ENCODE data around the gene ARHGEF26. TPM values are rescaled to one million over a fixed set of nuclear protein-coding genes. Genes with fewer than 3 reads are reported as not detected.

The ARHGEF26 gene
- total RNA-seq, 2 donors from 2014 or later = 16.9 to 17.1 TPM

- WGBS, 2 donors = 98 to 100% methylated on average over 1 of the region's 1 CpG
- TF ChIP-seq CTCF (IDR thresholded peaks at IDR 0.05) (no peak), POLR2A (IDR thresholded peaks at IDR 0.05) (no peak)
- H3K27me3 ChIP-seq = no peaks in the 10 kb centered on the region
- ATAC-seq = no peak
- H3K36me3 ChIP-seq (replicated peaks in 1 of 2; ENCODE audit: insufficient read depth in 1 of 2, low read depth in 2 of 2) = no peaks in the 10 kb centered on the region
- intact Hi-C loops (cut with DNase I) = no loop called here
- no peaks in the 10 kb centered on the region for H3K9me3 ChIP-seq
- H3K4me3 ChIP-seq = no peak overlapping the region
- H3K27ac ChIP-seq = no peak overlapping the region
- H3K4me1 ChIP-seq = no peaks in the 10 kb centered on the region
- DNase-seq = no peak
These were observed 114.1 kb downstream of the ARHGEF26 start for GRCh38 chr3:154235330-154235729.

- 65 to 75% methylated on average over 3 of the region's 3 CpGs for WGBS, 2 donors
- no peak overlapping the region for H3K4me3 ChIP-seq
- no peak for DNase-seq
- no peak overlapping the region for H3K27ac ChIP-seq
- TF ChIP-seq CTCF (IDR thresholded peaks at IDR 0.05) (no peak), POLR2A (IDR thresholded peaks at IDR 0.05) (no peak)
- no peaks in the 10 kb centered on the region for H3K9me3 ChIP-seq
- H3K27me3 ChIP-seq = no peaks in the 10 kb centered on the region
- no peaks in the 10 kb centered on the region for H3K4me1 ChIP-seq
- no peak for ATAC-seq
- intact Hi-C loops (cut with DNase I) = no loop called here
- no peaks in the 10 kb centered on the region for H3K36me3 ChIP-seq (replicated peaks in 1 of 2; ENCODE audit: insufficient read depth in 1 of 2, low read depth in 2 of 2)
These were observed 115.1 kb downstream of the ARHGEF26 start for GRCh38 chr3:154236331-154236730.

- Histone ChIP-seq H3K36me3 (replicated peaks in 1 of 2; ENCODE audit: insufficient read depth in 1 of 2, low read depth in 2 of 2) (no peaks in the 10 kb centered on the region), H3K4me1 (no peaks in the 10 kb centered on the region), H3K27me3 (no peaks in the 10 kb centered on the region), H3K4me3 (no peak overlapping the region), H3K9me3 (no peaks in the 10 kb centered on the region), H3K27ac (no peak overlapping the region)
- no peak for TF ChIP-seq POLR2A (IDR thresholded peaks at IDR 0.05)
- TF ChIP-seq CTCF (IDR thresholded peaks at IDR 0.05) = no peak
- DNase-seq (no peak), ATAC-seq (no peak)
- 83 to 85% methylated on average over 6 of the region's 6 CpGs for WGBS, 2 donors
- intact Hi-C loops (cut with DNase I) = no loop called here
These were observed 119.0 kb downstream of the ARHGEF26 start for GRCh38 chr3:154240235-154240634.

GRCh38 chr3:154241496-154241895, 120.3 kb downstream of the ARHGEF26 start:
- H3K4me1 ChIP-seq = no peaks in the 10 kb centered on the region
- DNase-seq (no peak), ATAC-seq (no peak)
- H3K36me3 ChIP-seq (replicated peaks in 1 of 2; ENCODE audit: insufficient read depth in 1 of 2, low read depth in 2 of 2) = no peaks in the 10 kb centered on the region
- TF ChIP-seq CTCF (IDR thresholded peaks at IDR 0.05) (no peak), POLR2A (IDR thresholded peaks at IDR 0.05) (no peak)
- H3K9me3 ChIP-seq = no peaks in the 10 kb centered on the region
- intact Hi-C loops (cut with DNase I) = no loop called here
- WGBS, 2 donors = 89 to 90% methylated on average over 5 of the region's 5 CpGs
- H3K27me3 ChIP-seq = no peaks in the 10 kb centered on the region
- H3K27ac ChIP-seq = no peak overlapping the region
- no peak overlapping the region for H3K4me3 ChIP-seq

GRCh38 chr3:154242766-154243165, 121.6 kb downstream of the ARHGEF26 start:
- Histone ChIP-seq H3K4me1 (no peaks in the 10 kb centered on the region), H3K36me3 (replicated peaks in 1 of 2; ENCODE audit: insufficient read depth in 1 of 2, low read depth in 2 of 2) (no peaks in the 10 kb centered on the region), H3K27me3 (no peaks in the 10 kb centered on the region), H3K27ac (no peak overlapping the region), H3K9me3 (no peaks in the 10 kb centered on the region), H3K4me3 (no peak overlapping the region)
- no peak for DNase-seq
- intact Hi-C loops (cut with DNase I) = no loop called here
- 83 to 98% methylated on average over 4 of the region's 4 CpGs for WGBS, 2 donors
- no peak for ATAC-seq
- TF ChIP-seq POLR2A (IDR thresholded peaks at IDR 0.05) = no peak

All from body of pancreas (tissue), 4 donors.